NCI-H748 (cell line): ENCODE results near the gene LETMD1.
"Not testable (repeated sequence)": the region's sequence is repeated elsewhere in the genome, so short reads cannot be mapped to it uniquely, and the experiment has no call there.

Source experiments
- DNase-seq: peaks from one replicate; lab custom pipeline; 2025; ENCODE audit not compliant: unreplicated experiment; lab: John Stamatoyannopoulos, UW

Gene LETMD1

DNA sequence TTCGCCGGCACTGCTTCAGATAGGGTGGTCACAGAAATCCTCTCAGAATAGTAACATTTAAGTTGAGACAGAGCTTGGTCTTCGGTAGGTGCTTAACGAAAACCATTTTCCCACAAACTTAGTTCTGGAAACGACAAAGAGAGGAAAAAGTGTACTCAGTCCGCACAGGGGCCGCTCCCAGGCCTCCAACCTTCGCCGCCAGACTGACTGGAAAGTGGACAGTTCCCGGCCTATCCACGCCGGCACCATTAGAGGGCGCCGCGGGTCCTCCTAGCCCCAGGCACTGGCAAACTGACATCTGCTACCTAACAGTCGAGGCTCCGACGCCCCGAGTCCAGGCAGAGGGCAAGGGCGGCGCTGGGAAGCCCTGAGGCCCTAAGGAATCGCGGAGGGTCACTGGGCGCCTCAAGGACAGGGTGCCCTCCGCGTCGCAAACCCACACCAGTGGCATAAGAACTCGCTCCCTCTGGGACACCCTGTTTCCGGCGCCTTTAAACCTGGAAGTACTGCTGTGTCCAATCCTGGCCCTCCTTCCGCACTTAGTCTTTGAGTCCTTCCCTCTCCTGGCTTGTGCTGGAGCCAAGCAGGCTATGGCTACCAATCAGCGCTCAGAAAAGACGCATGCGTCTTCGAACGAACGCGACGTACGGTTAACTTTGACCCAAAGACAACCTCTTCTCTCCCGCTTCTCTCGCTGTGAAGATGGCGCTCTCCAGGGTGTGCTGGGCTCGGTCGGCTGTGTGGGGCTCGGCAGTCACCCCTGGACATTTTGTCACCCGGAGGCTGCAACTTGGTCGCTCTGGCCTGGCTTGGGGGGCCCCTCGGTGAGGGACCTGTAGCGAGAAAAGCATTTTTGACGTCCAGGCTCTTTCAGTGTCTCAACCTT lies at the start of gene LETMD1:
LETMD1 (plus strand) TSS at position 673 of the 886 bp plus-strand sequence; CDS start at position 703, 30 bp downstream.
- DNase-seq = peak; percentile 98

DNA sequence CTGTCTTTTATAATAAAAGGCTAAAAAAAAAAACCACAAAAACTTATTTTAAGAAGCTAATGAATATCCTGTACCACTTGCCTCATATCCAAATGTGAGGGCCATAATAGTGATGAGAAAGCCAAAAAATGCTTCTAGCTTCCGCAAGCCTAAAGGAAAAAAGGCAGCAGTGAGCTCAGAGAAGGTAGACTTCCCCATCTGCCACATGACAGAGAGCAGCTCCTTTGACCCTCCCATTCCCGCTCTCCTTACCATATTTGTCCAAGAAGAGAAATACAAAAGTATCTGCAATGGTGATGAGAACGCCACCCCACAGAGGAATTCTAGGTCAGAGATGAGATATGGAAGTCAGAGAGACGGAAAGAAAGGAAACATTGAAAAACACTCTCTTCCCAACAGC lies 49.0 kb upstream of the LETMD1 start:
- DNase-seq = no peak

- no peak for DNase-seq
Measured at GRCh38 chr12:51000245-51000644, 47.9 kb upstream of the LETMD1 start.

DNA sequence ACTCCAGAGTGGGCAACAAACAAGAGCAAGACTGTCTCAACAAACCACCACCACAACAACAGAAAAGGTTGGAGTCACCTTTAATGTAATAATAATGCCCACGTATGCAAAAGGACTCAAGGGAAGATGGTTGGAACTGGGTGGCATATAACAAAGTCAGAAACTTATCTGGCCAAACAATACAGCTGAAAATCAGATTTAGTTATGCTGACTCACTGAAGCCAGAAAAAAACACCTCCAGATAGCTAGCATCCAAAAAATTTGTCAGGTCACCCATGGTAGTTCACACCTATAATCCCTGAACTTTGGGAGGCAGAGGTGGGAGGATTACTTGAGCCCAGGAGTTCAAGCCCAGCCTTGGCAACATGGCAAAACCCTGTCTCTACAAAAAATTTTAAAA lies 46.3 kb upstream of the LETMD1 start:
- no peak for DNase-seq

- DNase-seq = no peak
Measured at GRCh38 chr12:51004504-51004903, 43.6 kb upstream of the LETMD1 start.

DNA sequence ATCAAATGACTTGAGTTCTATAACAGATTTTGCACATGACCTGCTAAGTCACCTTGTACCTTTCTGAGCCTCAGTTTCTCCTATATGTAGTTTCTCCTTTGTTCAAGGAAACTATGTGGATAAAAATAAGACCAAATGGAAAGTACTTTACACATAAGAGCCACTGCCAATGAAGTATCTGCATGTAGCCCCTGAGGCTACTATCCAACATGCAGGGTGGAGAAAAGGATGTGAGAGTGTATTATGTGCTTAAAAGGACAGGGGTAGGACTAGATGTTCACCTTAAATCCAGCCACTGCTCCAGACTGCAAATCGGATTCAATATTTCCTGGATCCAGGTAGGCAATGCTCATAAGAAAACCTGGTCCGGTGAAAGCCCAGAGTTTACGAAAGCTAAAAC lies 43.1 kb upstream of the LETMD1 start:
- no peak for DNase-seq

DNA sequence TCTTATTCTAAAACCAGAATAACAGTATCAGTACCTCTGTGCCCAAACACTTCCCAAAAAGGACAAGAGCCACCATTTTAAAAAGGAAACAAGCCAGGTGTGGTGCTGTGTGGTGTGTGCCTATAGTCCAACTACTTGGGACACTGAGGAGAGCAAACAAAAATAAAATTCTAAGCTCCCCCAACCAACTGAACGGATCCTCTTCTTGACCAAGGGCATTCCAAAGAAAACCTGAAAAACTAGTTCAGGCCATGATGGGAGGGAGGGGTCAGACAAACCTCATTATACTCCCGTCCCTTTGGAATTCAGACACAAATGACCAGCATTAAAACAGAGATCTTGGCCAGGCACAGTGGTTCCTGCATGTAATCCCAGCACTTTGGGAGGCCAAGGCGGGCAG lies 42.5 kb upstream of the LETMD1 start:
- DNase-seq = peak; percentile 37

GRCh38 chr12:51008329-51009055 lies 39.6 kb upstream of the LETMD1 start:
- DNase-seq = no peak

DNA sequence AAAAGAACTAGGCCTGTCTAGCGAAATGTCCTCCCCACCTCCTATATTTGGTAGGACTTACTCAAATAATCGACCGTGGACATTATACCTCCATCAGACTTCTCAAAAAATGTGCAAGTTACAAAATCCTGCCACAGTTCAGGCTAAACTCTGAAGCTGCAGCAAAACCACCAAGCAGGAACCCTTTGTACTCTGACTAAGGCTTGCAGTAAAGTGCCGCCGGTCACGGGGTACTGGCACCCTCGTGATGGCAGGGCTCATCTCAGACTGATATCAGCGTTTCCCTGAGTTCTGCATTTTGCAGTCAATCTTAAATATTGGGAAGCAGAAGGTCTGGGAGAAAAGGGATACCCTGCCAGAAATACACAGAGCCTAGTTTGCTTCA lies 39.1 kb upstream of the LETMD1 start:
- no peak for DNase-seq

DNA sequence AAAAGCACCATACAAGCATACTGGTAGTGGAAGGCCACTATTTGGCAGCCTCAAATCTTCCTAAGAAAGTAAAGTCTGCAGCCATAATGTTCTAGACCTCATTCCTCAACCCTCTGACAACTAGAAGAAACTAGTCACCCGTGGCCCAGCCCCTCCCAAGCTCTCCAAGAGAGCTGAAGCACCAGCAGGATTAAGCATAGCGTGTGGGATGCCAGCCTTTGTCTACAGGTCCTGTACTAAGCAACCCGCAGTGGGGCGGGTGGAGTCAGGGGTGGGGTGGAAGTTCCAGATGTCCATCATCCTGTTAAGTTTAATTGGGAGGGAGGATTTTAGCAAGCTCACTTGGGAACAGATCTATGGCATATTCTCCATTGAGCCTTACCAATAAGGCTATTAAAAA lies 36.2 kb upstream of the LETMD1 start:
- no peak for DNase-seq

DNA sequence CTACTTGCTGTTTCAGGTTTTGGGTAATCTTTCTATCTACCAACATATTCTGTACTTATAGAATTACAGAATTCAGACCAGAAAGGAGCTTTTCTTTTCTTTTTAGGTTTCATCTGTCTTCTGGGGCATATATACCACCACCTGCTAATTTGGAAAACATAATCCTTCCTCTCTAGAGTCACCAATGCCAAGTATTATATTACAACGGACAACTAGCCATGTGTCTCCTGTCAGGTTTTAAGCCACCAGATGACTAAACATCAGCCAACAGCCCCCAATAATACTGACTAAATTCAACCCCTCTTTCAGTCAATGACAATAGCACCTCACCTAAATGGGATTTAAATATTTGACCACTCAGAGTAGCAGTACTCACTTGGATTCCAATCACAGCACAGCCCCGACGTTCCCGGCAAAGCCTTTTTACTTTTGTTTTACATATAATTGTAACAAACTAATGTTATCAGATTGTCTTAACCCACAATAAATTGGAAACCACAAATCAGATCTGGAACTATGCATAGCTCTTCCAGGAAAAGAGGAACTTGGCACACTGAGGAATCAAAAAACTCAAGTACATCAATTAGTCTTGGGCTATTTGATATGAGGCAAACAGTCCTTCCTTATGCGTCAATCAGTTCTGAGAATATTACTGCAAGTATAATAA lies 35.4 kb upstream of the LETMD1 start:
- no peak for DNase-seq

DNA sequence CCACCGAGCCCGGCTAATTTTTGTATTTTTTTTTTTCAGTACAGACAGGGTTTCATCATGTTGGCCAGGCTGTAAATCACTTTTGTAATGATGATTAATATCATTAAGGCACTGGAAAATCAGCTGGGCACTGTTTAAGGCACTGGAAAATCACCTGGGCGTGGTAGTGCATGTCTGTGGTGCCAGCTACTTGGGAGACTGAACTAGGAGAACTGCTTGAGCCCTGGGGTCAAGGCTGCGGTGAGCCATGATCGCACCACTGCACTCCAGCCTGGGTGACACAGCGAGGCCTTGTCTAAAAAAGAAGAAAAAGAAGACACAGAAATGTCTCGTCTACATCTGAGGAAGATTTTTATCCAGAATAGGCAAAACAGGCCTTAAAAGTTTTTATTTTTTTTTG lies 34.7 kb upstream of the LETMD1 start:
- no peak for DNase-seq

DNA sequence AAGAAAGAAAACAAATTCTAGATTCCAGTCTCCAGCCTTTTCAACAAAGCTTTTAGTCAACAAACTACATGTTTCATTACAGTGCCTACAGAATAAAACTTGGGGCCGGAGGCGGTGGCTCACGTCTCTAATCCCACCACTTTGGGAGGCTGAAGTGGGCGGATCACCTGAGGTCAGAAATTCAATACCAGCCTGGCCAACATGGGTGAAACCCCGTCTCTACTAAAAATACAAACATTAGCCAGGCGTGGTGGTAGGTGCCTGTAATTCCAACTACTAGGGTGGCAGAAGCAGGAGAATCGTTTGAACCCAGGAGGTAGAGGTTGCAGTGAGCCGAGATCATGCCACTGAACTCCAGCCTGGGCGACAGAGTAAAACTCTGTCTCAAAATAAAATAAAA lies 33.7 kb upstream of the LETMD1 start:
- DNase-seq = not testable (repeated sequence)

DNA sequence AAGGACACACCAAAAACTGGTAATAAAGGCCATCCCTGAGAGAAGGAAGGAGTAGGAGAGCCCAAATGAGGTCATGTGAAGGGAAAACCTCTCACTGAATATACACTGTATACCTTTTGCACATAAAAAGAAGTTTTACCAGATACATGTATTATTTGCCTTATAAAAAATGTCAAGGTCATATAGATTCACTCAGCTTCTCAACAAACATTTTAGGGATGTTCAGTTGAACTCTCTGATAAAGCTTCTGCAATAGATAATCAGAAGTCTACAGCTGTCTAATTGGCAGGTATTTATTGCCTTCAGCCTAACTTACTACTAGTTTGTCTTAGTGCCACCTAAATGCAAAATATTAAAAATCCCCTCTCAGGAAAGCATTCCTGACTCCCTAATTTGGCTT lies 30.7 kb upstream of the LETMD1 start:
- no peak for DNase-seq

GRCh38 chr12:51018956-51019355 lies 29.2 kb upstream of the LETMD1 start:
- DNase-seq = no peak

- DNase-seq = no peak
Measured at GRCh38 chr12:51019927-51020326, 28.2 kb upstream of the LETMD1 start.

- peak; percentile 72 for DNase-seq
Measured at GRCh38 chr12:51020448-51021182, 27.5 kb upstream of the LETMD1 start.

DNA sequence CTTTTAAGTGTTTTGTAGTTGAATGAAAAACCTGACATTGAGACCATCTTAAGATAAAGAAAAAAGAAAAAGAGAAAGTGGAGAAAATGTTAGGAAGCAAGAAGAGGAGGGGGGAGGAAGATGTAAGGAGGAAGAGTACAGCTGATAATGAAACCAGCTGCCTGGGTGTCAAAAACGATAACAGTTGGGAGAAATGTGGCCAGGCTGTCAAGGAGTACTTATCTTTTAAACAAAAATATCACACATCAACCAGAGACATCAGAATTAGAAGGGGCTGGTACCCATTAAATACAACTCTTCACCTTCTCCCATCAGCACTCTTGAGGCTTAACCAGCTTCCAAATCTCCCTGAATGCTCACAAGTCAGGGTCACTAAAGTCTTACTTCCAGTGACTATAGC lies 26.4 kb upstream of the LETMD1 start:
- DNase-seq = no peak

DNA sequence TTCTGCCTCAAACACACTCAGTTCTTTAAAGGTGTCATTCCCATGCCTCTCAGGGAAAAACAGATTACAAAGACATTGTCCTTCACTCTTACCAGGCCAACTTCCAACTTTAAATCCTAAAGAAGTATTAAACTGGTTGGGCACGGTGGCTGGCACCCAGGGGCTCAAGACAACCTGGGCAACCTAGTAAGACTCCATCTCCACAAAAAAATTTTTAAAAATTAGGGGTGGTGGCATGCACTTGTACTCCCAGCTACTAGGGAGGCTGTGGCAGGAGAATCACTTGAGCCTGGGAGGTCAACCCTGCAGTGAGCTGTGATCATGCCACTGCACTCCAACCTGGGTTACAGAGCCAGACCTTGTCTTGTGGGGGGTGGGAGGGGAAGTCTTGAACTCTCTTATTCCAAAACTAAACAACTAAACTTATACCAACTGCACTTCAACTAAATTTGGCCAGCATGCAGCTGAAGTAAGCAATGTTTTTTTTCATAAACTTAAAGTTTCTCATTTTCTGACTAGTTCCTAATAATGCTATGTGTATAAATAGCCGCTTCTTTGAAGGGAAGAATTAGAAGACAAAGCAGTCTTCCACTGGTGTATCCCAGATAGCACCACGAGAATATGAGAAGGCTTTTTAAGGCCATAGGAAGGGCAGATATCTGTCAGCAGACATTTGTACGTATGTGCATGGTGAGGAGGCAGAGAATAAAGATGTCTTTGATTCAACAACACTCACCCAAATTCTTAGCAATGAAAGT lies 24.3 kb upstream of the LETMD1 start:
- DNase-seq = no peak

GRCh38 chr12:51025338-51025835 lies 22.7 kb upstream of the LETMD1 start:
- DNase-seq = peak; percentile 77
